Upper lobe of left lung (tissue), 6 donors: ENCODE data around the gene CCDC82. TPM values are rescaled to one million over a fixed set of nuclear protein-coding genes. Genes with fewer than 3 reads are reported as not detected.

Source experiments
- ATAC-seq, 2 donors: fragments of 200-7000 bp; cut with Tn5 transposase; one replicate each; pipeline ENCODE4 v1.9.1; 2022; ENCODE audit warnings: mild to moderate bottlenecking in 2 of 2, moderate library complexity in 2 of 2; ENCODE audit not compliant: low FRiP score in 2 of 2
- DNase-seq, 2 donors: peaks; one replicate each; pipeline ENCODE4 v3.0.0-alpha.2; 2019 to 2020
- H3K27ac ChIP-seq, 4 donors: fragments of 200-600 bp; sonication (generic); one replicate each; pipeline ENCODE4 v1.5.1; 2016 to 2019
- H3K27me3 ChIP-seq, 4 donors: fragments of 200-600 bp; sonication (generic); one replicate each; pipeline ENCODE4 v1.5.1; 2017 to 2019
- H3K36me3 ChIP-seq, 4 donors: fragments of 200-600 bp; sonication (generic); one replicate each; pipeline ENCODE4 v1.5.1; 2016 to 2019
- H3K4me1 ChIP-seq, 4 donors: fragments of 200-600 bp; sonication (generic); one replicate each; pipeline ENCODE4 v1.5.1; 2018 to 2019
- H3K4me3 ChIP-seq, 4 donors: fragments of 200-600 bp; sonication (generic); one replicate each; pipeline ENCODE4 v1.5.1; 2017 to 2019; ENCODE audit warnings: mild to moderate bottlenecking in 2 of 4, moderate library complexity in 1 of 4
- H3K9me3 ChIP-seq, 4 donors: fragments of 200-600 bp; sonication (generic); one replicate each; pipeline ENCODE4 v1.5.1; 2018 to 2019
- EP300 ChIP-seq, 4 donors: sonication (generic); formaldehyde crosslinking; IDR thresholded peaks; one replicate each; pipeline ENCODE4 v1.5.1; 2017; ENCODE audit warnings: antibody characterized with exemption in 4 of 4, control low read depth in 2 of 4
- POLR2A ChIP-seq, 4 donors: fragments of 450-650 bp; IDR thresholded peaks; one replicate each; pipeline ENCODE4 v1.5.1; 2016 to 2017; ENCODE audit warnings: antibody characterized with exemption in 4 of 4, mild to moderate bottlenecking in 2 of 4
- POLR2AphosphoS5 ChIP-seq, 2 donors: sonication (generic); formaldehyde crosslinking; IDR thresholded peaks; one replicate each; pipeline ENCODE4 v1.5.1; 2017; ENCODE audit warnings: antibody characterized with exemption in 2 of 2
- WGBS, 2 donors: methylation state at CpG; one replicate each; pipeline ENCODE4 v1.1.5; 2017 to 2018; 5-methylcytosine and 5-hydroxymethylcytosine counted together
- total RNA-seq, 6 donors: library from RNA; depleted of rRNA in 4 of 6; stranded (reverse); fragments of >200 nt in 4 of 6; gene quantifications; one replicate each; pipeline versions ENCODE4 v1.1.0 to v1.2.1, GENCODE V29; 2016 to 2021
- TF ChIP-seq, protein P1 (sequence below), 6 experiments: fragments of 450-650 bp in 4 of 6; fragments of 200-600 bp in 2 of 6; sonication (generic) in 2 of 6; IDR thresholded peaks; one replicate each; pipeline ENCODE4 v1.5.1; 2016 to 2019; ENCODE audit warnings: antibody characterized with exemption in 6 of 6
- donor health status: DM: no; HTN: no; CAD: no; lungs with moderate emphysema.
- donor health status: DM: no; HTN: yes; CAD: no; lungs with severe emphysema.

The CCDC82 gene
- total RNA-seq, 6 donors from 2014 or later, result 21.0 to 116 (median 32.9) TPM

DNA sequence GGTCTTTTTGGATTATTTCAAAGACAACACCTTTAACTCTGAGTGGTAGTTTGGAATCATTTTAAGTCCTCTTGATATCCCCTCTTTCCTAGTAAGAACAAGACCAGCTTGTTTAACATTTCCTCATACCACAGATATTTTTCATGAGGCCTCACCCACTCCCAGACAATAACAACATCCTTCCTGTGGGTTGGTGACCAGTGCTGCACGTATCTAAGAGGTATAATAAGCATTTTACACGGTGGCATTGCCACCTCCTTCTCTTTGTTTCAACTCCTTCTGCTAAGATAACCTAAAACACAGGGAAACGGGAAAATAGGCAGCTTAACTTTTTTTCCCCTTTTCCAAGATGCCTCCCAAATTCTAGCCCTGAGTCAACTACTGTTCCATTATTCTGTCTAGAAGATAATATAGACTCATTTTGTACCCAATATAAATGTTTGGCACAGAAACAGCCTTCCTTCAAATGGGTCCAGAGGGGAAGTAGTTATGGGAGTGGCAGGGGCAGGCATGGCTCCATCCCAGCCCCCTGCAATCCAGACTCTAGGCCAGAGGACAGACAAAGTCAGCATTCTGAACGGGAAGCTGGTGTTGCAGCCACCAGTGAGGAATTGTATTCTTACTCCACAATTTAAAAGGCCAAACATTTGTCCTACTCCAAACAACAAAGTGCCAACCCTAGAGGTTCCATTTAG lies 75.2 kb downstream of the CCDC82 start:
- DNase-seq (no peak), ATAC-seq (peak; percentile 68 to 77)
- TF ChIP-seq EP300 (IDR thresholded peaks at IDR 0.05), result no peak
- TF ChIP-seq POLR2AphosphoS5 (IDR thresholded peaks at IDR 0.05), result no peak
- TF ChIP-seq POLR2A (IDR thresholded peaks at IDR 0.05), result no peak
- TF ChIP-seq, protein P1, sequence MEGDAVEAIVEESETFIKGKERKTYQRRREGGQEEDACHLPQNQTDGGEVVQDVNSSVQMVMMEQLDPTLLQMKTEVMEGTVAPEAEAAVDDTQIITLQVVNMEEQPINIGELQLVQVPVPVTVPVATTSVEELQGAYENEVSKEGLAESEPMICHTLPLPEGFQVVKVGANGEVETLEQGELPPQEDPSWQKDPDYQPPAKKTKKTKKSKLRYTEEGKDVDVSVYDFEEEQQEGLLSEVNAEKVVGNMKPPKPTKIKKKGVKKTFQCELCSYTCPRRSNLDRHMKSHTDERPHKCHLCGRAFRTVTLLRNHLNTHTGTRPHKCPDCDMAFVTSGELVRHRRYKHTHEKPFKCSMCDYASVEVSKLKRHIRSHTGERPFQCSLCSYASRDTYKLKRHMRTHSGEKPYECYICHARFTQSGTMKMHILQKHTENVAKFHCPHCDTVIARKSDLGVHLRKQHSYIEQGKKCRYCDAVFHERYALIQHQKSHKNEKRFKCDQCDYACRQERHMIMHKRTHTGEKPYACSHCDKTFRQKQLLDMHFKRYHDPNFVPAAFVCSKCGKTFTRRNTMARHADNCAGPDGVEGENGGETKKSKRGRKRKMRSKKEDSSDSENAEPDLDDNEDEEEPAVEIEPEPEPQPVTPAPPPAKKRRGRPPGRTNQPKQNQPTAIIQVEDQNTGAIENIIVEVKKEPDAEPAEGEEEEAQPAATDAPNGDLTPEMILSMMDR (IDR thresholded peaks at IDR 0.05), result no peak
- H3K4me1 ChIP-seq, result peaks cover 67 to 76% (median 74%) of the 10 kb centered on the region in 4 donors
- no peaks in the 10 kb centered on the region for H3K36me3 ChIP-seq
- 15 to 23% methylated on average over 4 of the region's 4 CpGs for WGBS, 2 donors
- peak overlapping the region; percentile 66 to 82 (median 76) for H3K27ac ChIP-seq
- H3K9me3 ChIP-seq, result no peaks in the 10 kb centered on the region
- no peaks in the 10 kb centered on the region for H3K27me3 ChIP-seq
- H3K4me3 ChIP-seq, result no peak overlapping the region

DNA sequence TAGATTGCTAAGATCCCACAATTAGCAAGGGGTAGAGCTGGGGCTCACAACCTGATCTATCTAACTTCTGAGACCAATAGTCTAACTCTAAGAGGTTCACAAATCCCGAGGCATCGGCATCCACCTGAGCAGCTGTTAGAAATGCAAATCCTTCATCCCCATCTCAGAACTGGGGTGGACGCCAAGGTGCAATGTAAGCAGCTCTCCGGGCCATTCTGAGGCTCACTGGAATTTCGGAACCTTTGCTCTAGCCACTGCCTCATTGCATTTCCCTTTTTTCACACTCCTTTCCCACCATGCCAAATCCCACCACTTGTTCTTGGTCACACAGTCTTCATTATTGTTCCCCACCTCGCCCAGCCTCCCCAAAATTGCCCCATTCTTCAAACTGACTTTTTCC lies 76.5 kb downstream of the CCDC82 start:
- peaks cover 66 to 75% (median 70%) of the 10 kb centered on the region in 4 donors for H3K4me1 ChIP-seq
- TF ChIP-seq, protein P1 (IDR thresholded peaks at IDR 0.05), result no peak
- TF ChIP-seq POLR2A (IDR thresholded peaks at IDR 0.05), result no peak
- no peak for TF ChIP-seq POLR2AphosphoS5 (IDR thresholded peaks at IDR 0.05)
- no peak for TF ChIP-seq EP300 (IDR thresholded peaks at IDR 0.05)
- DNase-seq (peak in 1 of 2 donors; percentile 38), ATAC-seq (no peak)
- H3K27me3 ChIP-seq, result no peaks in the 10 kb centered on the region
- no peaks in the 10 kb centered on the region for H3K9me3 ChIP-seq
- peak overlapping the region; percentile 66 to 82 (median 76) for H3K27ac ChIP-seq
- no peaks in the 10 kb centered on the region for H3K36me3 ChIP-seq
- no peak overlapping the region for H3K4me3 ChIP-seq
- WGBS, 2 donors, result 54 to 55% methylated on average over 6 of the region's 6 CpGs

DNA sequence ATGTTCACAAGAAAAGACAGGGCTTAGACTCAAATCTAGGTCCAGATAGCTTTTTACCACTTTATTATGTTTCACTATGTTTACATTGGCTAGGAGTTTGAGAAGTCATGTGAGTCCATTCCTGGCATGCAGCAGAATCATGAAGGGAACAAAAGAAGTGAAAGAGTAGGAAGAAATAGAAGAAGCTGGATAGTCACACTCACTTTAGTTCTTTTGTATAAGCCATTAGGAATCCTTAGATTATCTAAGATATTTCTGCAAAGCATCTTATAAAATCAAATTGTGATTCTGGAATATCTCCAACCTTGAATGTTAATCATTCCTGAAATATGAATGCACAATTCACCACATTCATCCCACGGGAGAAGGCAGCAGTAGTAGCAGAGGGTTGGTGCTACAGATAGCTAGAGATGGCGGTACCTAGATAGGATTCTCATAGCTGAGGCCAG lies 78.6 kb downstream of the CCDC82 start:
- no peak for ATAC-seq
- Histone ChIP-seq H3K4me3 (no peak overlapping the region), H3K36me3 (no peaks in the 10 kb centered on the region), H3K27me3 (no peaks in the 10 kb centered on the region), H3K27ac (peak overlapping the region in 2 of 4 donors; percentile 36 to 78), H3K4me1 (peaks cover 66 to 78% (median 67%) of the 10 kb centered on the region in 4 donors), H3K9me3 (no peaks in the 10 kb centered on the region)
- TF ChIP-seq POLR2A (IDR thresholded peaks at IDR 0.05), result no peak
- TF ChIP-seq, protein P1 (IDR thresholded peaks at IDR 0.05), result no peak
- no peak for TF ChIP-seq POLR2AphosphoS5 (IDR thresholded peaks at IDR 0.05)
- no peak for TF ChIP-seq EP300 (IDR thresholded peaks at IDR 0.05)
- DNase-seq, result no peak
- WGBS, 2 donors, result 52 to 63% methylated on average over 2 of the region's 2 CpGs

DNA sequence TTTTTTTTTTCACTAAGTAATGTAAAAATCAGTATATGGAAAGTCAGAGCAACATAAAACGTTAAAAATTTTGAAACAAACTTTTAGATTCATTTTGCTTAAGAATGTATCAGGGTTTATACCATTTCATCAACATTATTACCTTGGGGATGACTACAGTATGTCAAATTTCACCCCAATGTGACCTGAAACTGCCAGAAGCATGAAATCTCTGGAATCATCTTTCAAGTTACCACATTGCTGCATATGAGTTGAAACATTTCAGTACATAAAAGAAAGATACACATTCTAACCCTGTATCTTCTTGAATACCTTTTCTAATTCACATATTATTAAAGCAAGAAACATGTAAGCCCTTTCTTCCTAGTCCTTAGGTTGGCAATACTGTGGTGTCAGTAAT lies 79.5 kb downstream of the CCDC82 start:
- no peak overlapping the region for H3K27ac ChIP-seq
- H3K4me1 ChIP-seq, result peaks cover 62 to 81% (median 66%) of the 10 kb centered on the region in 4 donors
- no peaks in the 10 kb centered on the region for H3K27me3 ChIP-seq
- H3K4me3 ChIP-seq, result no peak overlapping the region
- no peak for DNase-seq
- TF ChIP-seq EP300 (IDR thresholded peaks at IDR 0.05) (no peak), POLR2A (IDR thresholded peaks at IDR 0.05) (no peak), POLR2AphosphoS5 (IDR thresholded peaks at IDR 0.05) (no peak)
- TF ChIP-seq, protein P1 (IDR thresholded peaks at IDR 0.05), result no peak
- H3K36me3 ChIP-seq, result no peaks in the 10 kb centered on the region
- ATAC-seq, result no peak
- H3K9me3 ChIP-seq, result no peaks in the 10 kb centered on the region
- WGBS, 2 donors, result 73 to 77% methylated on average over 1 of the region's 1 CpG

DNA sequence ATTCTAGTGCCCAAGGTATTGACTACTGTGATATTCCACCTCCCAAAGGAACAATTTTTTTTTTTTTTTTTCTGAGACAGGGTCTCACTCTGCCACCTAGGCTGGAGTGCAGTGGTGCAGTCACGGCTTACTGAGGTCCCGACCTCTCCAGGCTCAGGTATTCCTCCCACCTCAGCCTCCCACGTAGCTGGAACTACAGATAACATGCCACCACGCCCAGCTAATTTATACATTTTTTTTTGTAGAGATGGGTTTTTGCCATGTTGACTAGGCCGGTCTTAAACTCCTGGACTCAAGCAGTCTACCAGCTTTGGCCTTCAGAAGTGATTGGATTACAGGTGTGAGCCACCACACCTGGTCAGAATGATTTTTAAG lies 80.1 kb downstream of the CCDC82 start:
- TF ChIP-seq, protein P1 (IDR thresholded peaks at IDR 0.05), result no peak
- TF ChIP-seq POLR2A (IDR thresholded peaks at IDR 0.05) (no peak), POLR2AphosphoS5 (IDR thresholded peaks at IDR 0.05) (no peak), EP300 (IDR thresholded peaks at IDR 0.05) (no peak)
- H3K9me3 ChIP-seq, result no peaks in the 10 kb centered on the region
- DNase-seq (no peak), ATAC-seq (no peak)
- no peak overlapping the region for H3K4me3 ChIP-seq
- no peaks in the 10 kb centered on the region for H3K27me3 ChIP-seq
- no peaks in the 10 kb centered on the region for H3K36me3 ChIP-seq
- H3K4me1 ChIP-seq, result peaks cover 56 to 77% (median 61%) of the 10 kb centered on the region in 4 donors
- WGBS, 2 donors, result 80 to 97% methylated on average over 5 of the region's 5 CpGs
- H3K27ac ChIP-seq, result no peak overlapping the region
